Heart right ventricle (tissue), 16 donors: Measurements from ENCODE around the gene ANXA4. TPM values are rescaled to one million over a fixed set of nuclear protein-coding genes. Genes with fewer than 3 reads are reported as not detected.
A peak's percentile ranks its signal among the peaks of the same experiment; 100 is the strongest.

ENCODE experiments used
- ATAC-seq, 8 donors: fragments of 200-7000 bp; cut with Tn5 transposase; one replicate each; pipeline ENCODE4 v1.9.1; 2020; ENCODE audit warnings: mild to moderate bottlenecking in 8 of 8, moderate library complexity in 8 of 8, moderate number of reproducible peaks in 1 of 8
- DNase-seq, 2 donors: peaks; one replicate each; pipeline ENCODE4 v3.0.0-alpha.2; 2020
- H3K27ac ChIP-seq, 10 donors: fragments of 200-600 bp; sonication (generic) in 2 of 10; one replicate each; pipeline versions ENCODE4 v1.5.0 to v1.8.0; 2020 to 2022; ENCODE audit warnings: mild to moderate bottlenecking in 3 of 10
- H3K27me3 ChIP-seq, 7 donors: fragments of 200-600 bp; one replicate each; pipeline ENCODE4 v1.8.0; 2021 to 2022; ENCODE audit warnings: mild to moderate bottlenecking in 2 of 7
- H3K36me3 ChIP-seq, 9 donors: fragments of 200-600 bp; sonication (generic) in 1 of 9; one replicate each; pipeline versions ENCODE4 v1.5.0 to v1.8.0; 2020 to 2022; ENCODE audit warnings: mild to moderate bottlenecking in 2 of 9
- H3K4me1 ChIP-seq, 9 donors: fragments of 200-600 bp; sonication (generic) in 1 of 9; one replicate each; pipeline versions ENCODE4 v1.5.0 to v1.8.0; 2020 to 2022; ENCODE audit warnings: mild to moderate bottlenecking in 4 of 9
- H3K4me3 ChIP-seq, 10 donors: fragments of 200-600 bp; sonication (generic) in 2 of 10; one replicate each; pipeline versions ENCODE4 v1.5.0 to v1.8.0; 2020 to 2022; ENCODE audit warnings: mild to moderate bottlenecking in 7 of 10, moderate library complexity in 2 of 10
- H3K9me3 ChIP-seq, 11 donors: fragments of 200-600 bp in 10 of 11; sonication (generic) in 2 of 11; one replicate each; pipeline versions ENCODE4 v1.5.0 to v1.8.0; 2013 to 2022; ENCODE audit warnings: mild to moderate bottlenecking in 2 of 11, control low read depth in 1 of 11, moderate library complexity in 1 of 11
- WGBS, 2 donors: extraction: QIAGEN DNeasy Blood & Tissue Kit; methylation state at CpG; one replicate each; pipeline ENCODE4 v1.1.7; 2013; ENCODE audit warnings: inconsistent platforms in 1 of 2; 5-methylcytosine and 5-hydroxymethylcytosine counted together
- intact Hi-C, 10 donors: fragments of 100-400 bp; cut with DNase I; formaldehyde crosslinking; loops; one replicate each; pipeline versions ENCODE4 v1.11.1 to v1.14.2; 2022
- polyA plus RNA-seq, 2 donors: library from polyadenylated mRNA; stranded (reverse); fragments of 200-250 nt; gene quantifications; one replicate each; pipeline ENCODE4 v1.2.3, GENCODE V29; 2013
- total RNA-seq, 10 donors: library from RNA; stranded (reverse); fragmentation: NEBNext Ultra II Directional in 3 of 10; extraction: Animal tissue kit (Norgen Biotek cat#: 25700) in 3 of 10; gene quantifications; one replicate each; pipeline versions ENCODE4 v1.2.1 to v1.2.4, GENCODE V29; 2021 to 2023
- TF ChIP-seq, protein P1 (sequence below), 9 donors: fragments of 200-600 bp; sonication (generic) in 2 of 9; IDR thresholded peaks; one replicate each; pipeline versions ENCODE4 v1.5.0 to v1.8.0; 2021 to 2022; ENCODE audit warnings: antibody characterized with exemption in 9 of 9, mild to moderate bottlenecking in 5 of 9, moderate library complexity in 1 of 9
- donor health status: Arrhythmogenic right ventricular cardiomyopathy.
- donor health status: ischemic (EF 13 %, LVEDD 7.1; RV severe dilation, severe dysfunction).
- donor health status: healthy with polysubstance abuse.
- donor health status: DM: no; HTN: yes; CAD: no.
- donor health status: DM: no; HTN: no; CAD: no.
- donor health status: ischemic (EF 25% LVEDD 6.9; RV normal size, moderate dysfunction).
- donor health status: ischemic (EF 25% LVEDD 5.7; RV mildly dilated, moderate dysfunction).
- donor health status: healthy.
- donor health status: DM: yes; HTN: yes; CAD: no.
- donor health status: Ischemic cardiomyopathy.
- donor health status: ischemic (EF 35%, LVEDD 5.7; RV mildly dilated, moderate dysfunction).
- donor health status: nonischemic (EF 11% LVEDD 7.7; RV severe dilation, severe dysfunction).
- donor health status: DM: yes; HTN: yes; CAD: no.
- donor health status: PGD.
- donor health status: ischemic (EF 29% LVEDD 5.4; RV normal size, mild dysfunction).
- donor health status: nonischemic (EF 23%, LVEDD 6.1; RV moderate dilation, normal function).

ANXA4 gene
- total and polyA plus RNA-seq, 12 donors, result 12.0 to 36.7 (median 22.6) TPM

DNA sequence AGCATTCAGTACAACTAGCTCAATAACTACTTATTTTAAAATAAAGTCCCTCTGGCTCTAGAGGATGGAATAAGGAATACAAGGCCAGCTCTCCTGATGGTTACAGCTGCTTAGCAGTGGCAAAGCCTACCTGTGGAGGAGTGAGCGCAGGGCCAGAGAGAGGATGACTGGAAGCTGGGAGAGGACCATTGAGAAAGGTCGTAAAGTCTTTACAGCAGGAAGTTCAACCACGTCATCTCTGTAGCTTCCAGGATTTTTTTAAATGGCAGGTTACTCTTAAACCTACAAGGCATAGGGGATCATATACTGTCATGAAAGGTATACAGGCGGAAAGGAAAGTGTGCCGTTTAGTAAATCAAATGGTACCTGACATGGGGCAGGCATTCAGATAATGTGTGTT, 26.3 kb downstream of the ANXA4 start:
- 86 to 95% methylated on average over 5 of the region's 5 CpGs for WGBS, 2 donors
- DNase-seq (no peak), ATAC-seq (no peak)
- H3K27me3 ChIP-seq, result no peaks in the 10 kb centered on the region
- peaks cover 0 to 57% (median 34%) of the 10 kb centered on the region in 9 donors for H3K4me1 ChIP-seq
- intact Hi-C loops, result loop anchor here in 1 of 10 donors (10.0 kb wide), 1 partner anchor 47 kb away; no protein-coding TSS in a partner anchor
- no peaks in the 10 kb centered on the region for H3K9me3 ChIP-seq
- no peak overlapping the region for H3K4me3 ChIP-seq
- H3K36me3 ChIP-seq, result no peaks in the 10 kb centered on the region
- TF ChIP-seq, protein P1, sequence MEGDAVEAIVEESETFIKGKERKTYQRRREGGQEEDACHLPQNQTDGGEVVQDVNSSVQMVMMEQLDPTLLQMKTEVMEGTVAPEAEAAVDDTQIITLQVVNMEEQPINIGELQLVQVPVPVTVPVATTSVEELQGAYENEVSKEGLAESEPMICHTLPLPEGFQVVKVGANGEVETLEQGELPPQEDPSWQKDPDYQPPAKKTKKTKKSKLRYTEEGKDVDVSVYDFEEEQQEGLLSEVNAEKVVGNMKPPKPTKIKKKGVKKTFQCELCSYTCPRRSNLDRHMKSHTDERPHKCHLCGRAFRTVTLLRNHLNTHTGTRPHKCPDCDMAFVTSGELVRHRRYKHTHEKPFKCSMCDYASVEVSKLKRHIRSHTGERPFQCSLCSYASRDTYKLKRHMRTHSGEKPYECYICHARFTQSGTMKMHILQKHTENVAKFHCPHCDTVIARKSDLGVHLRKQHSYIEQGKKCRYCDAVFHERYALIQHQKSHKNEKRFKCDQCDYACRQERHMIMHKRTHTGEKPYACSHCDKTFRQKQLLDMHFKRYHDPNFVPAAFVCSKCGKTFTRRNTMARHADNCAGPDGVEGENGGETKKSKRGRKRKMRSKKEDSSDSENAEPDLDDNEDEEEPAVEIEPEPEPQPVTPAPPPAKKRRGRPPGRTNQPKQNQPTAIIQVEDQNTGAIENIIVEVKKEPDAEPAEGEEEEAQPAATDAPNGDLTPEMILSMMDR (IDR thresholded peaks at IDR 0.05), result no peak
- H3K27ac ChIP-seq, result no peak overlapping the region

DNA sequence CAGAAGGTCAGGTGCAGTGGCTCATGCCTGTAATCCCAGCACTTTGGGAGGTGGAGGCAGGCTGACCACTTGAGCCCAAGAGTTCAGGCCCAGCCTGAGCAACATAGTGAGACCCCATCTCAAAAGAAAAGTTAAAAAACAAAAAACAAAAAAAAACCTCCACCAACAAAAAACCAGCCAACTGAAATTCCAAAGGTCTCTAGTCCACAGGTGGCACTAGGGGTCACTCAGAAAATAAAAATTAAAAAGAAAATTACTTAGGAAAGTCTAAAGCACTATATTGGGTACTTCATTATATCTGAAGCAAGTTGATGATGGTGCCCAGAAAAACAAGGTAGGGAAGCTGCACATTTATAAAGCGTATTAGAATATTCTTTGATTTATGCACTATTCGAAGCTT, 26.9 kb downstream of the ANXA4 start:
- WGBS, 2 donors, result 95 to 97% methylated on average over 2 of the region's 2 CpGs
- ATAC-seq (no peak), DNase-seq (no peak)
- Histone ChIP-seq H3K36me3 (no peaks in the 10 kb centered on the region), H3K9me3 (no peaks in the 10 kb centered on the region), H3K27ac (peak overlapping the region in 1 of 10 donors; percentile 60), H3K27me3 (no peaks in the 10 kb centered on the region), H3K4me3 (no peak overlapping the region), H3K4me1 (peaks cover 0 to 57% (median 34%) of the 10 kb centered on the region in 9 donors)
- intact Hi-C loops, result loop anchor here in 1 of 10 donors (10.0 kb wide), 1 partner anchor 46 kb away; no protein-coding TSS in a partner anchor
- TF ChIP-seq, protein P1 (IDR thresholded peaks at IDR 0.05), result no peak

DNA sequence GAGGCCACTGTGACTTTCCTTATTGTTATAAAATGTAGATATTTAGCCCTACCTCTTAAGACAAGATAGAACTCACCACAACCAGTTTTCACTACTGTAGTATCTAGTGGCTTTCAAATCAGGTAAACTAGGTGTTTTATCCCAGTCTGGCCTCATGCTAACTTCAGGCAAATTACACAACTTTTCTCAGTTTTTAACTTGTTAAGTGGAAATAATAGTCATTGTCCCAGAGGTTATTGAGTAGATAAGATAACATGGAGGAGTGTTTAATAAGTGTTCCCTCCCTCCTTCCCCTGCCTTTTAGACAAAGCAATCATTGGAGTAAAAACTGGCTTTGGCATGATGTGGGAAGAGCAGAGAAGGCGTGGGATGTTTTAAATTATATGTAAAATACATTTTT, 27.3 kb downstream of the ANXA4 start:
- H3K9me3 ChIP-seq, result no peaks in the 10 kb centered on the region
- H3K4me3 ChIP-seq, result no peak overlapping the region
- H3K27ac ChIP-seq, result peak overlapping the region in 4 of 10 donors; percentile 51 to 62 (median 60)
- ATAC-seq (no peak), DNase-seq (no peak)
- 79% methylated on average over 1 of the region's 1 CpG for WGBS, 2 donors
- intact Hi-C loops, result loop anchor here in 1 of 10 donors (10.0 kb wide), 1 partner anchor 46 kb away; no protein-coding TSS in a partner anchor
- TF ChIP-seq, protein P1 (IDR thresholded peaks at IDR 0.05), result no peak
- H3K27me3 ChIP-seq, result no peaks in the 10 kb centered on the region
- no peaks in the 10 kb centered on the region for H3K36me3 ChIP-seq
- peaks cover 0 to 54% (median 34%) of the 10 kb centered on the region in 9 donors for H3K4me1 ChIP-seq

DNA sequence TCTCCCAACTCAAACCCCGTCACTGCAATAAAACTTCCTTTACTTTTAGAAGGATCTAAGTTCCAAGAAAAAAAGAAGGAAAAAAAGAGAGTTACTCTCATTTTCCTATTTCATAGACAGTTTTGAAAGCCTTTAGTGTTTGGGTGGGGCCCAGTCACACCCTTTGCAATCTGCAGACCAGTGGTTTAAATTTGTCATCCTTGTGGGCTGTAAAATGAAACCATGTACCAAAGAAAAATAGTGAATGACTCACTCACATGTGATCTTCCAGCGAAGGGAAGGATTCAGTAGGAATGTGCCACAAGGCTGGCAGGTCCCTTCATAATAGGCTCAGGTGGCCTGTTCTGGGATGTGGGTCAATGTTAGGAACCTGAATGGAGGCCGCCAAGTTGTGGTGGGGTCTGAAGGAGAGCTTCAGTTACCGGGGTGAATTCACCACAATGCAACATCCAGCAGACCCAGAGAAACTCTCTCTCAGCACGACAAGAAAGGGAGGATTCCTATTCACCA, 28.3 kb downstream of the ANXA4 start:
- Histone ChIP-seq H3K9me3 (no peaks in the 10 kb centered on the region), H3K27ac (peak overlapping the region in 5 of 10 donors; percentile 51 to 75 (median 60)), H3K4me3 (no peak overlapping the region), H3K36me3 (no peaks in the 10 kb centered on the region), H3K4me1 (peaks cover 0 to 55% (median 34%) of the 10 kb centered on the region in 9 donors), H3K27me3 (no peaks in the 10 kb centered on the region)
- WGBS, 2 donors, result 84 to 86% methylated on average over 5 of the region's 5 CpGs
- intact Hi-C loops, result no loop called here
- TF ChIP-seq, protein P1 (IDR thresholded peaks at IDR 0.05), result no peak
- DNase-seq (peak in 1 of 2 donors; percentile 13), ATAC-seq (peak; percentile 34 to 89 (median 80))
